NCI-H524 treated with DMSO at 0.1 percent for 48 hours (cell line): ENCODE measurements around the gene ARHGEF25.
A peak's percentile ranks its signal among the peaks of the same experiment; 100 is the strongest.
"Not testable (repeated sequence)": the region's sequence is repeated elsewhere in the genome, so short reads cannot be mapped to it uniquely, and the experiment has no call there.

Experiments used
- DNase-seq: peaks from one replicate; lab custom pipeline; 2025; lab: John Stamatoyannopoulos, UW

Gene ARHGEF25

GRCh38 chr12:57611108-57611826 lies at the start of gene ARHGEF25:
Gene ARHGEF25 (plus strand): TSS chr12:57611435. CDS start chr12:57611895, 460 bp downstream.
- DNase-seq, result peak; percentile 18

GRCh38 chr12:57563358-57563757 lies 47.9 kb upstream of the ARHGEF25 start:
- no peak for DNase-seq

- no peak for DNase-seq
Observed at GRCh38 chr12:57564178-57564740, 47.0 kb upstream of the ARHGEF25 start.

- no peak for DNase-seq
Observed at GRCh38 chr12:57568838-57569237, 42.4 kb upstream of the ARHGEF25 start.

GRCh38 chr12:57569858-57570257 lies 41.4 kb upstream of the ARHGEF25 start:
- DNase-seq, result no peak

- DNase-seq, result not testable (repeated sequence)
Observed at GRCh38 chr12:57570438-57570837, 40.8 kb upstream of the ARHGEF25 start.

- DNase-seq, result no peak
Observed at GRCh38 chr12:57571926-57572762, 39.1 kb upstream of the ARHGEF25 start.

- no peak for DNase-seq
Observed at GRCh38 chr12:57574795-57575194, 36.4 kb upstream of the ARHGEF25 start.

- DNase-seq, result no peak
Observed at GRCh38 chr12:57575771-57576612, 35.2 kb upstream of the ARHGEF25 start.

- no peak for DNase-seq
Observed at GRCh38 chr12:57576613-57577160, 34.5 kb upstream of the ARHGEF25 start.

- no peak for DNase-seq
Observed at GRCh38 chr12:57577981-57578758, 33.1 kb upstream of the ARHGEF25 start.

GRCh38 chr12:57579011-57579410 lies 32.2 kb upstream of the ARHGEF25 start:
- no peak for DNase-seq

- no peak for DNase-seq
Observed at GRCh38 chr12:57579677-57580465, 31.4 kb upstream of the ARHGEF25 start.

- DNase-seq, result no peak
Observed at GRCh38 chr12:57580466-57580795, 30.8 kb upstream of the ARHGEF25 start.

GRCh38 chr12:57581802-57582201 lies 29.4 kb upstream of the ARHGEF25 start:
- no peak for DNase-seq

GRCh38 chr12:57582440-57582839 lies 28.8 kb upstream of the ARHGEF25 start:
- DNase-seq, result no peak

- DNase-seq, result peak; percentile 27
Observed at GRCh38 chr12:57583008-57583831, 28.0 kb upstream of the ARHGEF25 start.

- no peak for DNase-seq
Observed at GRCh38 chr12:57584050-57584449, 27.2 kb upstream of the ARHGEF25 start.

GRCh38 chr12:57584690-57585089 lies 26.5 kb upstream of the ARHGEF25 start:
- DNase-seq, result no peak
